SK-N-SH (cell line): ENCODE measurements around the gene RAP1GAP. TPM values are rescaled to one million over a fixed set of nuclear protein-coding genes. Genes with fewer than 3 reads are reported as not detected.

Source experiments
- CTCF ChIA-PET: fragments of 300-600, 350-600 bp; formaldehyde crosslinking; extraction: SDS; loops from one replicate; lab custom pipeline; 2021; lab: Yijun Ruan, JAX
- POLR2A ChIA-PET: fragments of 350-600 bp; sonication (Branson Sonifier 250); formaldehyde crosslinking; extraction: SDS; loops from one replicate; lab custom pipeline; 2020; ENCODE audit warnings: antibody characterized with exemption, inconsistent platforms; lab: Yijun Ruan, JAX
- DNase-seq: peaks from one replicate; pipeline ENCODE4 v3.0.0; 2012
- H2AFZ ChIP-seq: fragments of 200-600 bp; sonication (generic); 2 replicates; pipeline ENCODE4 v1.8.1; 2016; ENCODE audit warnings: antibody characterized with exemption, mild to moderate bottlenecking, low read depth
- H3F3A ChIP-seq: fragments of 200-600 bp; sonication (generic); replicated peaks from 2 replicates; pipeline ENCODE3; 2016; ENCODE audit warnings: antibody characterized with exemption, mild to moderate bottlenecking; ENCODE audit not compliant: insufficient read depth
- H3K27ac ChIP-seq, 2 experiments: fragments of 200-500 bp in 1 of 2; fragments of 200-600 bp in 1 of 2; sonication (Bioruptor generic) in 1 of 2; sonication (generic), shearing (Covaris generic) in 1 of 2; 2 replicates each; pipeline versions ENCODE4 v1.5.1 to v1.6.1; 2014 to 2016; ENCODE audit warnings: low read depth in 2 of 2, inconsistent platforms in 1 of 2, low read length in 1 of 2, mild to moderate bottlenecking in 1 of 2, mixed read lengths in 1 of 2
- H3K27me3 ChIP-seq: fragments of 200-600 bp; sonication (generic), shearing (Covaris generic); 2 replicates; pipeline ENCODE4 v1.6.1; 2016; ENCODE audit warnings: mixed run types; ENCODE audit not compliant: insufficient read depth
- H3K36me3 ChIP-seq, 2 experiments: fragments of 200-500 bp in 1 of 2; fragments of 200-600 bp in 1 of 2; sonication (Bioruptor generic) in 1 of 2; sonication (generic) in 1 of 2; replicated peaks in 1 of 2; 2 replicates each; pipeline versions ENCODE3 to v1.5.1; 2014 to 2016; ENCODE audit warnings: low read length in 1 of 2, mild to moderate bottlenecking in 1 of 2; ENCODE audit not compliant: insufficient read depth in 2 of 2, control insufficient read depth in 1 of 2
- H3K4me1 ChIP-seq, 2 experiments: fragments of 200-500 bp in 1 of 2; fragments of 200-600 bp in 1 of 2; sonication (Bioruptor generic) in 1 of 2; sonication (generic), shearing (Covaris generic) in 1 of 2; 2 replicates each; pipeline versions ENCODE4 v1.5.1 to v1.6.1; 2014 to 2016; ENCODE audit warnings: low read depth in 1 of 2, low read length in 1 of 2, mixed run types in 1 of 2; ENCODE audit not compliant: insufficient read depth in 2 of 2, control insufficient read depth in 1 of 2
- H3K4me2 ChIP-seq: fragments of 200-600 bp; sonication (generic), shearing (Covaris generic); 2 replicates; pipeline ENCODE4 v1.6.1; 2017; ENCODE audit warnings: mixed run types
- H3K4me3 ChIP-seq, 2 experiments: fragments of 200-500 bp in 1 of 2; fragments of 200-600 bp in 1 of 2; sonication (Bioruptor generic) in 1 of 2; sonication (generic), shearing (Covaris generic) in 1 of 2; 2 replicates each; pipeline versions ENCODE4 v1.5.1 to v1.8.1; 2014 to 2016; ENCODE audit warnings: low read depth in 2 of 2, inconsistent platforms in 1 of 2, low read length in 1 of 2, mild to moderate bottlenecking in 1 of 2, mixed read lengths in 1 of 2, moderate library complexity in 1 of 2
- H3K79me2 ChIP-seq: fragments of 200-600 bp; sonication (generic); 2 replicates; pipeline ENCODE4 v1.8.1; 2017; ENCODE audit warnings: mild to moderate bottlenecking; ENCODE audit not compliant: insufficient read depth
- H3K9ac ChIP-seq: fragments of 200-600 bp; sonication (generic); 2 replicates; pipeline ENCODE4 v1.6.1; 2017; ENCODE audit warnings: mixed run types
- H3K9me2 ChIP-seq: fragments of 200-600 bp; sonication (generic); 2 replicates; pipeline ENCODE4 v1.6.1; 2017; ENCODE audit warnings: mixed run types
- H3K9me3 ChIP-seq: fragments of 200-600 bp; sonication (generic); 2 replicates; pipeline ENCODE4 v1.6.1; 2017; ENCODE audit warnings: mixed run types, mild to moderate bottlenecking, moderate library complexity
- H4K20me1 ChIP-seq: fragments of 200-600 bp; sonication (generic); 2 replicates; pipeline ENCODE4 v1.6.1; 2017; ENCODE audit warnings: mild to moderate bottlenecking, mixed run types; ENCODE audit not compliant: insufficient read depth
- CHD2 ChIP-seq: fragments of 150-350 bp; IDR thresholded peaks from 2 replicates; pipeline ENCODE4 v1.6.1; 2018; ENCODE audit warnings: low read length; ENCODE audit not compliant: partially characterized antibody
- EP300 ChIP-seq, 2 experiments: IDR thresholded peaks; 2 replicates each; pipeline versions ENCODE4 v1.4.0 to v1.6.1; 2012; ENCODE audit warnings: borderline replicate concordance in 1 of 2, low read depth in 1 of 2, low read length in 1 of 2
- GABPA ChIP-seq: IDR thresholded peaks from 2 replicates; pipeline ENCODE4 v1.4.0; 2012; ENCODE audit warnings: low read depth, mild to moderate bottlenecking
- MXI1 ChIP-seq: IDR thresholded peaks from 2 replicates; pipeline ENCODE4 v1.6.1; 2012; ENCODE audit warnings: mild to moderate bottlenecking, low read depth, low read length, improper control_type of control experiment
- NRF1 ChIP-seq: IDR thresholded peaks from 2 replicates; pipeline ENCODE4 v1.6.1; 2012; ENCODE audit warnings: low read depth, mild to moderate bottlenecking, low read length
- PBX3 ChIP-seq: IDR thresholded peaks from 2 replicates; pipeline ENCODE4; 2012
- RCOR1 ChIP-seq: fragments of 150-350 bp; IDR thresholded peaks from 2 replicates; pipeline ENCODE4 v1.6.1; 2017; ENCODE audit warnings: antibody characterized with exemption, low read length
- TCF12 ChIP-seq: IDR thresholded peaks from 2 replicates; pipeline ENCODE4 v1.4.0; 2012
- TEAD4 ChIP-seq: IDR thresholded peaks from 2 replicates; pipeline ENCODE4 v1.4.0; 2012; ENCODE audit warnings: mild to moderate bottlenecking, borderline replicate concordance; ENCODE audit not compliant: insufficient read depth
- WGBS: methylation state at CpG from one replicate; pipeline ENCODE4 v1.1.6; 2017; ENCODE audit warnings: low lambda C conversion rate; 5-methylcytosine and 5-hydroxymethylcytosine counted together
- polyA plus RNA-seq, 3 experiments: library from polyadenylated mRNA; depleted of rRNA; stranded (reverse); fragments of >200 nt; gene quantifications; 2 replicates each; pipeline ENCODE4 v1.2.3, GENCODE V29; 2012
- TF ChIP-seq, protein P1 (sequence below): fragments of 150-350 bp; IDR thresholded peaks from 2 replicates; pipeline ENCODE4 v1.6.1; 2016; ENCODE audit warnings: mild to moderate bottlenecking, low read depth, low read length
- TF ChIP-seq, protein P2 (sequence below): IDR thresholded peaks from 2 replicates; pipeline ENCODE4 v1.6.1; 2012; ENCODE audit warnings: mild to moderate bottlenecking, low read depth, low read length, moderate library complexity
- TF ChIP-seq, protein P3 (sequence below): IDR thresholded peaks from 2 replicates; pipeline ENCODE4 v1.4.0; 2012; ENCODE audit warnings: low read depth, borderline replicate concordance
- TF ChIP-seq, protein P4 (sequence below): fragments of 150-350 bp; IDR thresholded peaks from 2 replicates; pipeline ENCODE4 v1.6.1; 2017; ENCODE audit warnings: antibody characterized with exemption, low read length, low read depth, borderline replicate concordance

RAP1GAP gene
- polyA plus RNA-seq, 1 of the 3 experiments (the other 2 are of a cell fraction): 0.99 TPM

DNA sequence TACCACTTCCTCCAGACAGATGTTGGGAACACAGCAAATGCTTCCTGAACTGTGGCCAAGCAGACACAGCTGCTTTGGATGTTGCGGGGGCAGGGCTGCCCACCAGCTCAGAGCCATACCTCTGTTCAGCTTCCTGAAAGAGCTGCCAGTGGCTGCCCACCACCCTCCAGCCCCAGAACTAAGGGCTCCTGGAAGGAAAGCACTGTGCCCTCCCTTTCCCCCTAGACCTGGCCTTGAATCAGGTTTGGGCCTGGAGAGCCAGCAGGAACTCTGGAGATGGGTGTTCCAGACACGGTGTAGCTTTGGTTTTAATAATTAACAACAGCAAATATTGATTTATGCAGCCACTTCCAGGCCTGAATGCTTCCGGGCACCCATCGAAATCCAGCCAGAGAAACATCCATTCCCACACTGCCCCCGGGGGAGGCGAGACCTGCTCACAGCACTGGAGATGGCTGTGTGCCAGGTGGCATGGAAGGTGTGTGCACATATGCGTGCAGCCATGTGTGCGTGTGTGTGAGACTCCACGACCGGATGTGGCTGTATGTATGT is 45.7 kb downstream of the RAP1GAP start:
- Histone ChIP-seq H3K27ac (peak overlapping the region in 1 of 2 experiments; percentile 95; a peak in 2 of 4 replicates), H3K9ac (no peak overlapping the region), H3K4me2 (no peak overlapping the region), H3F3A (no peaks in the 10 kb centered on the region), H3K79me2 (no peaks in the 10 kb centered on the region), H3K27me3 (no peaks in the 10 kb centered on the region), H3K9me2 (no peaks in the 10 kb centered on the region), H3K4me3 (no peak overlapping the region), H3K36me3 (no peaks in the 10 kb centered on the region), H3K9me3 (no peaks in the 10 kb centered on the region), H4K20me1 (no peaks in the 10 kb centered on the region), H3K4me1 (peaks cover 0 to 79% of the 10 kb centered on the region in 2 experiments; a peak in 1 of 4 replicates), H2AFZ (no peak overlapping the region)
- ChIA-PET POLR2A (no interaction called here), CTCF (interaction anchor here (1.0 to 3.0 kb wide), 2 partner anchors 75 to 255 kb away, joined by 3 to 8 read pairs; no protein-coding TSS in a partner anchor)
- WGBS: 56% methylated on average over 7 of the region's 10 CpGs
- no peak for TF ChIP-seq PBX3
- no peak for TF ChIP-seq TCF12
- TF ChIP-seq NRF1: no peak
- TF ChIP-seq, protein P1, sequence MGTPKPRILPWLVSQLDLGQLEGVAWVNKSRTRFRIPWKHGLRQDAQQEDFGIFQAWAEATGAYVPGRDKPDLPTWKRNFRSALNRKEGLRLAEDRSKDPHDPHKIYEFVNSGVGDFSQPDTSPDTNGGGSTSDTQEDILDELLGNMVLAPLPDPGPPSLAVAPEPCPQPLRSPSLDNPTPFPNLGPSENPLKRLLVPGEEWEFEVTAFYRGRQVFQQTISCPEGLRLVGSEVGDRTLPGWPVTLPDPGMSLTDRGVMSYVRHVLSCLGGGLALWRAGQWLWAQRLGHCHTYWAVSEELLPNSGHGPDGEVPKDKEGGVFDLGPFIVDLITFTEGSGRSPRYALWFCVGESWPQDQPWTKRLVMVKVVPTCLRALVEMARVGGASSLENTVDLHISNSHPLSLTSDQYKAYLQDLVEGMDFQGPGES: no peak
- TF ChIP-seq CHD2: peak; percentile 18
- no peak for TF ChIP-seq GABPA
- peak; percentile 81 for TF ChIP-seq RCOR1
- peak in 1 of 2 experiments; percentile 70; a peak in 2 of 4 replicates for TF ChIP-seq EP300 (IDR thresholded peaks at IDR 0.05; ENCODE audit: borderline replicate concordance in 1 of 2, low read depth in 1 of 2, low read length in 1 of 2)
- TF ChIP-seq MXI1: peak; percentile 30; the same call in 1 of the 2 replicates
- TF ChIP-seq, protein P2, sequence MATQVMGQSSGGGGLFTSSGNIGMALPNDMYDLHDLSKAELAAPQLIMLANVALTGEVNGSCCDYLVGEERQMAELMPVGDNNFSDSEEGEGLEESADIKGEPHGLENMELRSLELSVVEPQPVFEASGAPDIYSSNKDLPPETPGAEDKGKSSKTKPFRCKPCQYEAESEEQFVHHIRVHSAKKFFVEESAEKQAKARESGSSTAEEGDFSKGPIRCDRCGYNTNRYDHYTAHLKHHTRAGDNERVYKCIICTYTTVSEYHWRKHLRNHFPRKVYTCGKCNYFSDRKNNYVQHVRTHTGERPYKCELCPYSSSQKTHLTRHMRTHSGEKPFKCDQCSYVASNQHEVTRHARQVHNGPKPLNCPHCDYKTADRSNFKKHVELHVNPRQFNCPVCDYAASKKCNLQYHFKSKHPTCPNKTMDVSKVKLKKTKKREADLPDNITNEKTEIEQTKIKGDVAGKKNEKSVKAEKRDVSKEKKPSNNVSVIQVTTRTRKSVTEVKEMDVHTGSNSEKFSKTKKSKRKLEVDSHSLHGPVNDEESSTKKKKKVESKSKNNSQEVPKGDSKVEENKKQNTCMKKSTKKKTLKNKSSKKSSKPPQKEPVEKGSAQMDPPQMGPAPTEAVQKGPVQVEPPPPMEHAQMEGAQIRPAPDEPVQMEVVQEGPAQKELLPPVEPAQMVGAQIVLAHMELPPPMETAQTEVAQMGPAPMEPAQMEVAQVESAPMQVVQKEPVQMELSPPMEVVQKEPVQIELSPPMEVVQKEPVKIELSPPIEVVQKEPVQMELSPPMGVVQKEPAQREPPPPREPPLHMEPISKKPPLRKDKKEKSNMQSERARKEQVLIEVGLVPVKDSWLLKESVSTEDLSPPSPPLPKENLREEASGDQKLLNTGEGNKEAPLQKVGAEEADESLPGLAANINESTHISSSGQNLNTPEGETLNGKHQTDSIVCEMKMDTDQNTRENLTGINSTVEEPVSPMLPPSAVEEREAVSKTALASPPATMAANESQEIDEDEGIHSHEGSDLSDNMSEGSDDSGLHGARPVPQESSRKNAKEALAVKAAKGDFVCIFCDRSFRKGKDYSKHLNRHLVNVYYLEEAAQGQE: no peak
- TF ChIP-seq, protein P3, sequence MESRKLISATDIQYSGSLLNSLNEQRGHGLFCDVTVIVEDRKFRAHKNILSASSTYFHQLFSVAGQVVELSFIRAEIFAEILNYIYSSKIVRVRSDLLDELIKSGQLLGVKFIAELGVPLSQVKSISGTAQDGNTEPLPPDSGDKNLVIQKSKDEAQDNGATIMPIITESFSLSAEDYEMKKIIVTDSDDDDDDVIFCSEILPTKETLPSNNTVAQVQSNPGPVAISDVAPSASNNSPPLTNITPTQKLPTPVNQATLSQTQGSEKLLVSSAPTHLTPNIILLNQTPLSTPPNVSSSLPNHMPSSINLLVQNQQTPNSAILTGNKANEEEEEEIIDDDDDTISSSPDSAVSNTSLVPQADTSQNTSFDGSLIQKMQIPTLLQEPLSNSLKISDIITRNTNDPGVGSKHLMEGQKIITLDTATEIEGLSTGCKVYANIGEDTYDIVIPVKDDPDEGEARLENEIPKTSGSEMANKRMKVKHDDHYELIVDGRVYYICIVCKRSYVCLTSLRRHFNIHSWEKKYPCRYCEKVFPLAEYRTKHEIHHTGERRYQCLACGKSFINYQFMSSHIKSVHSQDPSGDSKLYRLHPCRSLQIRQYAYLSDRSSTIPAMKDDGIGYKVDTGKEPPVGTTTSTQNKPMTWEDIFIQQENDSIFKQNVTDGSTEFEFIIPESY: no peak
- no peak for TF ChIP-seq TEAD4
- TF ChIP-seq, protein P4, sequence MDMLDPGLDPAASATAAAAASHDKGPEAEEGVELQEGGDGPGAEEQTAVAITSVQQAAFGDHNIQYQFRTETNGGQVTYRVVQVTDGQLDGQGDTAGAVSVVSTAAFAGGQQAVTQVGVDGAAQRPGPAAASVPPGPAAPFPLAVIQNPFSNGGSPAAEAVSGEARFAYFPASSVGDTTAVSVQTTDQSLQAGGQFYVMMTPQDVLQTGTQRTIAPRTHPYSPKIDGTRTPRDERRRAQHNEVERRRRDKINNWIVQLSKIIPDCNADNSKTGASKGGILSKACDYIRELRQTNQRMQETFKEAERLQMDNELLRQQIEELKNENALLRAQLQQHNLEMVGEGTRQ: no peak
- DNase-seq: peak; percentile 79
